DMS53 treated with DMSO at 0.1 percent for 48 hours (cell line): ENCODE results near the gene PFN1.

Source experiments
- DNase-seq: peaks from one replicate; lab custom pipeline; 2025; ENCODE audit not compliant: unreplicated experiment; lab: John Stamatoyannopoulos, UW

The PFN1 gene

GRCh38 chr17:4945944-4946280, 2.4 kb downstream of the PFN1 start:
- DNase-seq, result no peak

- peak; percentile 69 for DNase-seq
Measured at GRCh38 chr17:4945176-4945943, 3.0 kb downstream of the PFN1 start.

GRCh38 chr17:4944554-4945175, 3.7 kb downstream of the PFN1 start:
- DNase-seq, result no peak

GRCh38 chr17:4944163-4944553, 4.2 kb downstream of the PFN1 start:
- DNase-seq, result no peak

GRCh38 chr17:4942760-4943508, 5.4 kb downstream of the PFN1 start:
- no peak for DNase-seq

GRCh38 chr17:4941319-4941610, 7.1 kb downstream of the PFN1 start:
- no peak for DNase-seq

- DNase-seq, result no peak
Measured at GRCh38 chr17:4940555-4941318, 7.6 kb downstream of the PFN1 start.

GRCh38 chr17:4939796-4940554, 8.4 kb downstream of the PFN1 start, which contains the start of the genes RNF167 and SLC25A11:
RNF167 (plus strand) TSS chr17:4940268; CDS start chr17:4940910, 642 bp downstream.
SLC25A11 (minus strand) TSS chr17:4940046; CDS start chr17:4939910, 136 bp downstream.
- peak; percentile 92 for DNase-seq

GRCh38 chr17:4939546-4939795, 8.9 kb downstream of the PFN1 start:
- DNase-seq, result no peak

- no peak for DNase-seq
Measured at GRCh38 chr17:4938688-4939545, 9.4 kb downstream of the PFN1 start.

- DNase-seq, result no peak
Measured at GRCh38 chr17:4938069-4938491, 10.2 kb downstream of the PFN1 start.

GRCh38 chr17:4937553-4937952, 10.8 kb downstream of the PFN1 start:
- DNase-seq, result no peak

GRCh38 chr17:4936436-4936835, 11.9 kb downstream of the PFN1 start:
- no peak for DNase-seq

GRCh38 chr17:4935650-4936049, 12.7 kb downstream of the PFN1 start:
- no peak for DNase-seq

- no peak for DNase-seq
Measured at GRCh38 chr17:4934173-4934979, 14.0 kb downstream of the PFN1 start.

GRCh38 chr17:4933646-4934045, 14.7 kb downstream of the PFN1 start:
- DNase-seq, result no peak

GRCh38 chr17:4932756-4933155, 15.6 kb downstream of the PFN1 start:
- no peak for DNase-seq

GRCh38 chr17:4931963-4932362, 16.4 kb downstream of the PFN1 start, which contains the start of gene GP1BA:
GP1BA (plus strand) TSS chr17:4932277; CDS start chr17:4932605, 328 bp downstream.
- no peak for DNase-seq

GRCh38 chr17:4928881-4929280, 19.4 kb downstream of the PFN1 start:
- no peak for DNase-seq
